ENCODE measurements around the gene LRCOL1. TPM values are rescaled to one million over a fixed set of nuclear protein-coding genes. Genes with fewer than 3 reads are reported as not detected.

The LRCOL1 gene
- total RNA-seq, 1 donor from 2014 or later: not detected

DNA sequence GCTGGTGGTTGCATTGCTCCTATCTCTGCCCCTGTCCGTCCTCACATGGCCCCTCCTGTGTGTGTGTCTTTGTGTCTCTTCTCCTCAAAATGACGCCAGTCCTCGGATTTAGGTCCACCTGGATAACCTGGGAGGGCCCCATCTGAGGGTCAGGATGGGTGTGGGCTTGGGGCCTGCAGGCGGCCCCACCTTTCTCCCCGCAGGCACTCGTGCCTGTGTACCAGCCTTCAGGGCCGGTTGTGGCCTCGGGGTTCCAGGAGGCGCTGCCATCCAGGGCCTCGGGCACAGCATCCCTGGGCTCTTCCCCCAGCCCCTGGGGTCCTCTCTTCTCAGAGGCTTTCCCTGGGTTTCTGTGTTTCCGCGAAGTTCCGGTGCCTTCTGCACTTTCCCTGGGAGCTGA, 54.7 kb downstream of the LRCOL1 start:
- Mint-ChIP-seq H3K4me3 (ENCODE audit: low read depth) (no peak overlapping the region), H3K4me1 (ENCODE audit: low read depth) (no peaks in the 10 kb centered on the region), H3K36me3 (ENCODE audit: insufficient read depth) (peaks cover 7% of the 10 kb centered on the region), H3K27me3 (peaks cover 20% of the 10 kb centered on the region), H3K27ac (no peak overlapping the region), H3K9me3 (ENCODE audit: low read depth) (no peaks in the 10 kb centered on the region)
- DNase-seq (ENCODE audit: low spot score, unreplicated experiment): no peak
- TF ChIP-seq, protein P1, sequence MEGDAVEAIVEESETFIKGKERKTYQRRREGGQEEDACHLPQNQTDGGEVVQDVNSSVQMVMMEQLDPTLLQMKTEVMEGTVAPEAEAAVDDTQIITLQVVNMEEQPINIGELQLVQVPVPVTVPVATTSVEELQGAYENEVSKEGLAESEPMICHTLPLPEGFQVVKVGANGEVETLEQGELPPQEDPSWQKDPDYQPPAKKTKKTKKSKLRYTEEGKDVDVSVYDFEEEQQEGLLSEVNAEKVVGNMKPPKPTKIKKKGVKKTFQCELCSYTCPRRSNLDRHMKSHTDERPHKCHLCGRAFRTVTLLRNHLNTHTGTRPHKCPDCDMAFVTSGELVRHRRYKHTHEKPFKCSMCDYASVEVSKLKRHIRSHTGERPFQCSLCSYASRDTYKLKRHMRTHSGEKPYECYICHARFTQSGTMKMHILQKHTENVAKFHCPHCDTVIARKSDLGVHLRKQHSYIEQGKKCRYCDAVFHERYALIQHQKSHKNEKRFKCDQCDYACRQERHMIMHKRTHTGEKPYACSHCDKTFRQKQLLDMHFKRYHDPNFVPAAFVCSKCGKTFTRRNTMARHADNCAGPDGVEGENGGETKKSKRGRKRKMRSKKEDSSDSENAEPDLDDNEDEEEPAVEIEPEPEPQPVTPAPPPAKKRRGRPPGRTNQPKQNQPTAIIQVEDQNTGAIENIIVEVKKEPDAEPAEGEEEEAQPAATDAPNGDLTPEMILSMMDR (IDR thresholded peaks at IDR 0.05; ENCODE audit: unreplicated experiment): no peak

DNA sequence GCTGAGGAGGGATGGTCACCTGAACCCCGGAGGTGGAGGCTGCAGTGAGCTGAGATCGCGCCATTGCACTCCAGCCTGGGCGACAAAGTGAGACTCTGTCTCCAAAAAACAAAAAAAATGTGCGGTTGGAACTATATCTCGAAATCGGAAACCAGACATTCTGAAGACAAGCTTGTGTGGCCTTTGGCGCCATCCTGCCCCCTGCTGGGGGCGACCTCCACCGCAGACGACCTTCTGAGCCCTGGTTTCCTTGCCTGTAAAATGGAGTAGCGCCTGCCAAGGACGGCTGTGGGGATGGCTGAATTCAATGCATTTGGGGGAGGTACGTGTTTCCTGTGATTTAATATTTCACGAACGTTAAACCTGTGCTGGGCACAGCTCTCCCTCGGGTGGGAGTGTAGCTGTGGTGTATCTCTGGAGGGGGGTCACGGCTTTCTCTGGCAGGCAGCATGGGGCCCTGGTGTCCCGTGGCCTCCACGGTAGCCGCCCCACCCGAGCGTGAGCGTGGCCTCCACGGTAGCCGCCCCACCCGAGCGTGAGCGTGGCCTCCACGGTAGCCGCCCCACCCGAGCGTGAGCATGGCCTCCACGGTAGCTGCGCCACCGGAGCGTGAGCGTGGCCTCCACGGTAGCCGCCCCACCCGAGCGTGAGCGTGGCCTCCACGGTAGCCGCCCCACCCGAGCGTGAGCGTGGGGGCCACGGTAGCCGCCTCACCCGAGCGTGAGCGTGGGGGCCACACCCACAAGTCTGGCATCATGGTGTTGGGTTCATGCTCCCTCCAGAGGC, 55.3 kb downstream of the LRCOL1 start:
- Mint-ChIP-seq H3K4me3 (ENCODE audit: low read depth) (no peak overlapping the region), H3K27me3 (peaks cover 26% of the 10 kb centered on the region)

More for the DNA sequence above, 55.3 kb downstream of the LRCOL1 start:
- Mint-ChIP-seq H3K4me1 (ENCODE audit: low read depth) (peaks cover 1% of the 10 kb centered on the region), H3K27ac (no peak overlapping the region), H3K9me3 (ENCODE audit: low read depth) (no peaks in the 10 kb centered on the region), H3K36me3 (ENCODE audit: insufficient read depth) (peaks cover 7% of the 10 kb centered on the region)
- no peak for DNase-seq (ENCODE audit: low spot score, unreplicated experiment)
- TF ChIP-seq, protein P1 (IDR thresholded peaks at IDR 0.05; ENCODE audit: unreplicated experiment): peak; percentile 59

Small RNA genes lying within 50 kb of the gene (microRNA-seq; reads per million reads assigned to microRNA genes)
- gene MIR6763 (ENCODE audit: borderline number of aligned reads, unreplicated experiment): 2.4 reads per million

Other genes with a start within 250 kb of the LRCOL1 start
- 195 and 199 TPM in 2 replicates for gene FBRSL1, start 120.4 kb downstream of the LRCOL1 start, total RNA-seq
- gene P2RX2, start 8.2 kb upstream of the LRCOL1 start, total RNA-seq: 0.19 TPM in 1 of 2 replicates, not detected in the other
- gene POLE, start 76.8 kb upstream of the LRCOL1 start, total RNA-seq: 121 and 129 TPM in 2 replicates
- gene PXMP2, start 77.0 kb upstream of the LRCOL1 start, total RNA-seq: 24.4 and 25.0 TPM in 2 replicates
- gene PGAM5, start 100.3 kb upstream of the LRCOL1 start, total RNA-seq: 39.6 and 44.4 TPM in 2 replicates
- gene ANKLE2, start 151.2 kb upstream of the LRCOL1 start, total RNA-seq: 81.1 and 83.7 TPM in 2 replicates
- gene GOLGA3, start 218.3 kb upstream of the LRCOL1 start, total RNA-seq: 44.6 and 47.5 TPM in 2 replicates

Measured in progenitor cell of endocrine pancreas (in vitro differentiated cells).